ENCODE results near the gene PPP1R10. TPM values are rescaled to one million over a fixed set of nuclear protein-coding genes. Genes with fewer than 3 reads are reported as not detected.

Gene PPP1R10
- total and polyA plus RNA-seq, 2 of the 13 experiments (the other 11 are each of a cell fraction or from before 2014, with no cell fraction given) = 26.3 to 38.4 TPM

DNA sequence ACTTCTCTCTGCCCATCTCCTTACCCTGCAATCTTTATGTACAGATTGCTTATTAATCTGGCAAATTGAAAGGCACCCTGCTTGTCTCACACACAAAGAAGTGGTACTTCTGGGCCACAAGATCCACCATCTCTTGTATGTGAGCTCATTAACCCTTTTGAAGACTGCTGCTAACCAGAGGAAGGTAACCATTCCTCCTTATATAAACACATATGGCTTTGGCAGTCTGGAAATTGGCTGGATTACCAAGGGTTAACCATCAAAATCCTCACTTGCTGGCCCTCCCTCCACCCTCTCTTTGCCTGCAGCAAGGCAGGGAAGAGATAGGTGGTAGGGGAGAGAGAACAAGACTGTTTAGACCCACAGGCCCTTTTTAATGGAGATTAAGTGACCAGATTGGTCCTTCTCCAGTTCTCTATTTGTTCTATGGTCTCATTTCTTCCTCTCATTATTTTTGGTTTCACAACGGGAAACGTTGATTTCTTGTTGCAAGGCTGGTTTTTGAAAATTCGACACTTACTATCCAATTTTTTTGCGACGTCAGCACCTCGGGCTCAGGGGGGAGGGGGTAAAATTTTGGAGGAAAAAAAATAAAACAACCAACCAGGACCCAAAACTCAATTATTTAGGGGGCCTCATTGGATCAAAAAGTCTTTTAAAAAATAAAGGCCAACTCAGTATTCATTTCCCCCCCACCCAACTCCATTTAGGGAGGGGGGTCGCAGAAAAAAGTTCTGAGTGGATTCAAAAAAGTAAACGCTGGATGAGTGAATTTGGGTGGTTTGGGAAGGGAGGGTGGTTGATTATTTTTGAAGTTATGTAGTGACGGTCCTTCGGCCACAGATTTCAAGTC is 859 bp downstream of the PPP1R10 start:
- Histone ChIP-seq H3K9ac (ENCODE audit: insufficient read depth, low read depth, low read length) (peak overlapping the region; percentile 100), H4K20me1 (ENCODE audit: insufficient read depth, low read length) (peaks cover 12% of the 10 kb centered on the region), H3K4me3 (replicated peaks in 1 of 3; ENCODE audit: insufficient read depth in 1 of 3, low read depth in 2 of 3, low read length in 3 of 3) (peak overlapping the region; percentile 74 to 97 (median 87)), H3K36me3 (replicated peaks in 1 of 2; ENCODE audit: control insufficient read depth in 1 of 2, insufficient read depth in 2 of 2, low read length in 2 of 2) (peaks cover 2 to 12% of the 10 kb centered on the region in 2 experiments), H3K27me3 (ENCODE audit: control insufficient read depth in 1 of 2, insufficient read depth in 2 of 2, low read length in 2 of 2) (no peaks in the 10 kb centered on the region; a peak in 1 of 5 replicates), H3K9me3 (ENCODE audit: low read length) (no peaks in the 10 kb centered on the region), H2AFZ (ENCODE audit: low read length) (no peak overlapping the region), H3K4me1 (ENCODE audit: insufficient read depth, low read length) (peaks cover 35% of the 10 kb centered on the region), H3K4me2 (ENCODE audit: low read depth, low read length) (peak overlapping the region; percentile 88), H3K27ac (ENCODE audit: extremely low read length, insufficient read depth, low read length) (peak overlapping the region; percentile 98), H3K79me2 (ENCODE audit: insufficient read depth, low read length) (peaks cover 44% of the 10 kb centered on the region)
- in situ Hi-C loops (cut with HindIII; ENCODE audit: extremely low pct_ligation_motif_present, low pct_unique_long_range_greater_than_20kb) = no loop called here
- BruUV-seq (replicated peaks) = no TSS peak
- intact Hi-C loops (cut with micrococcal nuclease; ENCODE audit: unreplicated experiment) = loop anchor here (2.0 to 5.0 kb wide), 3 partner anchors 41 to 105 kb away; partner anchors contain the start of genes DHX16 and TUBB
- WGBS (ENCODE audit: low lambda C conversion rate) = 1% methylated on average over 10 of the region's 10 CpGs
- no peak for ATAC-seq
- DNase-seq (ENCODE audit: low spot score) = peak; percentile 61
- CTCF ChIA-PET (ENCODE audit: low intra/inter-chr PET ratio, low total read pairs) = no interaction called here
- POLR2A ChIA-PET = interaction anchor here (0.6 to 4.8 kb wide), 27 partner anchors 10 to 168 kb away, joined by 3 to 172 read pairs (median 8); partner anchors contain the start of genes ABCF1, ATAT1, C6orf136 and DHX16
- FAIRE-seq = no peak
- TF ChIP-seq SP4 (CRISPR knock-in tag; IDR thresholded peaks at IDR 0.05) (no peak), NFATC3 (CRISPR knock-in tag; IDR thresholded peaks at IDR 0.05) (no peak), SIX1 (CRISPR knock-in tag; IDR thresholded peaks at IDR 0.05; ENCODE audit: borderline replicate concordance) (no peak), ZNF337 (CRISPR knock-in tag; IDR thresholded peaks at IDR 0.05; ENCODE audit: borderline replicate concordance, low read depth) (0 out of 2 replicates have a peak, but pooled peaks have one; percentile 32), HNF1A (IDR thresholded peaks at IDR 0.05; ENCODE audit: low read depth) (peak; percentile 21; the same call in 1 of the 2 replicates), HNF1A (CRISPR knock-in tag; IDR thresholded peaks at IDR 0.05; ENCODE audit: borderline replicate concordance) (peak; percentile 43; the same call in 1 of the 2 replicates), MED13 (CRISPR knock-in tag; IDR thresholded peaks at IDR 0.05) (no peak), MTF1 (CRISPR knock-in tag; IDR thresholded peaks at IDR 0.05) (no peak), ZNF44 (CRISPR knock-in tag; IDR thresholded peaks at IDR 0.05) (no peak), PITX1 (CRISPR knock-in tag; IDR thresholded peaks at IDR 0.05) (0 out of 2 replicates have a peak, but pooled peaks have one; percentile 17), HIVEP1 (CRISPR knock-in tag; IDR thresholded peaks at IDR 0.05) (no peak), KLF13 (CRISPR knock-in tag; IDR thresholded peaks at IDR 0.05) (no peak)
- TF ChIP-seq, protein P1, sequence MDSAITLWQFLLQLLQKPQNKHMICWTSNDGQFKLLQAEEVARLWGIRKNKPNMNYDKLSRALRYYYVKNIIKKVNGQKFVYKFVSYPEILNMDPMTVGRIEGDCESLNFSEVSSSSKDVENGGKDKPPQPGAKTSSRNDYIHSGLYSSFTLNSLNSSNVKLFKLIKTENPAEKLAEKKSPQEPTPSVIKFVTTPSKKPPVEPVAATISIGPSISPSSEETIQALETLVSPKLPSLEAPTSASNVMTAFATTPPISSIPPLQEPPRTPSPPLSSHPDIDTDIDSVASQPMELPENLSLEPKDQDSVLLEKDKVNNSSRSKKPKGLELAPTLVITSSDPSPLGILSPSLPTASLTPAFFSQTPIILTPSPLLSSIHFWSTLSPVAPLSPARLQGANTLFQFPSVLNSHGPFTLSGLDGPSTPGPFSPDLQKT (CRISPR knock-in tag; IDR thresholded peaks at IDR 0.05; ENCODE audit: borderline replicate concordance) = no peak
- TF ChIP-seq, protein P2, sequence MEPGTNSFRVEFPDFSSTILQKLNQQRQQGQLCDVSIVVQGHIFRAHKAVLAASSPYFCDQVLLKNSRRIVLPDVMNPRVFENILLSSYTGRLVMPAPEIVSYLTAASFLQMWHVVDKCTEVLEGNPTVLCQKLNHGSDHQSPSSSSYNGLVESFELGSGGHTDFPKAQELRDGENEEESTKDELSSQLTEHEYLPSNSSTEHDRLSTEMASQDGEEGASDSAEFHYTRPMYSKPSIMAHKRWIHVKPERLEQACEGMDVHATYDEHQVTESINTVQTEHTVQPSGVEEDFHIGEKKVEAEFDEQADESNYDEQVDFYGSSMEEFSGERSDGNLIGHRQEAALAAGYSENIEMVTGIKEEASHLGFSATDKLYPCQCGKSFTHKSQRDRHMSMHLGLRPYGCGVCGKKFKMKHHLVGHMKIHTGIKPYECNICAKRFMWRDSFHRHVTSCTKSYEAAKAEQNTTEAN (CRISPR knock-in tag; conservative IDR thresholded peaks at IDR 0.05) = no peak; the same call in 1 of the 2 replicates
